ENCODE measurements around the gene JMJD8.
"Not testable (repeated sequence)": the region's sequence is repeated elsewhere in the genome, so short reads cannot be mapped to it uniquely, and the experiment has no call there.

Gene JMJD8

GRCh38 chr16:723695-724094 is 39.6 kb upstream of the JMJD8 start:
- Histone ChIP-seq H3K4me3 (no peak overlapping the region), H3K27ac (no peak overlapping the region)

- peak overlapping the region in 1 of 21 experiments; percentile 26 for H3K27ac ChIP-seq
- H3K4me3 ChIP-seq: no peak overlapping the region
Observed at GRCh38 chr16:722835-723633, 38.9 kb upstream of the JMJD8 start.

- H3K4me3 ChIP-seq: peak overlapping the region; percentile 49 to 77 (median 67)
- H3K27ac ChIP-seq: peak overlapping the region in 16 of 21 experiments; percentile 58 to 91 (median 83)
Observed at GRCh38 chr16:721765-722540, 37.8 kb upstream of the JMJD8 start.

GRCh38 chr16:720990-721764 is 37.0 kb upstream of the JMJD8 start, which contains the start of gene ANTKMT:
Gene ANTKMT, plus strand, starts transcription at chr16:721146. Its CDS starts 129 bp downstream, at chr16:721275.
- Histone ChIP-seq H3K27ac (peak within 1 kb of the TSS; percentile 58 to 92 (median 82)), H3K4me3 (peak within 1 kb of the TSS; percentile 49 to 77 (median 67))

GRCh38 chr16:720447-720989 is 36.4 kb upstream of the JMJD8 start:
- Histone ChIP-seq H3K4me3 (peak overlapping the region; percentile 49 to 77 (median 67)), H3K27ac (peak overlapping the region; percentile 58 to 92 (median 82))

- Histone ChIP-seq H3K4me3 (peak overlapping the region; percentile 49 to 77 (median 67)), H3K27ac (peak overlapping the region in 16 of 21 experiments; percentile 75 to 92 (median 84))
Observed at GRCh38 chr16:719815-720446, 35.8 kb upstream of the JMJD8 start.

- Histone ChIP-seq H3K4me3 (no peak overlapping the region), H3K27ac (no peak overlapping the region)
Observed at GRCh38 chr16:718922-719321, 34.8 kb upstream of the JMJD8 start.

GRCh38 chr16:718389-718788 is 34.3 kb upstream of the JMJD8 start:
- Histone ChIP-seq H3K4me3 (no peak overlapping the region), H3K27ac (no peak overlapping the region)

GRCh38 chr16:717450-718245 is 33.5 kb upstream of the JMJD8 start:
- H3K4me3 ChIP-seq: no peak overlapping the region
- no peak overlapping the region for H3K27ac ChIP-seq

GRCh38 chr16:716768-717325 is 32.7 kb upstream of the JMJD8 start:
- Histone ChIP-seq H3K27ac (no peak overlapping the region), H3K4me3 (no peak overlapping the region)

GRCh38 chr16:716200-716568 is 32.0 kb upstream of the JMJD8 start:
- Histone ChIP-seq H3K4me3 (peak overlapping the region in 4 of 7 experiments; percentile 47 to 52 (median 48)), H3K27ac (no peak overlapping the region)

- peak overlapping the region in 2 of 21 experiments; percentile 2 to 53 for H3K27ac ChIP-seq
Observed at GRCh38 chr16:715477-716199, 31.5 kb upstream of the JMJD8 start.

GRCh38 chr16:714558-715476 is 30.7 kb upstream of the JMJD8 start, which contains the start of gene METRN:
Gene METRN, plus strand, starts transcription at chr16:715118. Its CDS starts 172 bp downstream, at chr16:715290.
- peak within 1 kb of the TSS in 2 of 21 experiments; percentile 2 to 53 for H3K27ac ChIP-seq
- H3K4me3 ChIP-seq: peak within 1 kb of the TSS; percentile 47 to 53 (median 48)

More at GRCh38 chr16:715477-716199, 31.5 kb upstream of the JMJD8 start:
- H3K4me3 ChIP-seq: peak overlapping the region; percentile 47 to 53 (median 48)

- H3K4me3 ChIP-seq: no peak overlapping the region
- no peak overlapping the region for H3K27ac ChIP-seq
Observed at GRCh38 chr16:714079-714478, 29.9 kb upstream of the JMJD8 start.

GRCh38 chr16:712740-713250 is 28.7 kb upstream of the JMJD8 start:
- H3K4me3 ChIP-seq, H3K27ac ChIP-seq: not testable (repeated sequence)
